Mesendoderm (in vitro differentiated cells): ENCODE results near the gene TFCP2L1.
"Not testable (repeated sequence)": the region's sequence is repeated elsewhere in the genome, so short reads cannot be mapped to it uniquely, and the experiment has no call there.

Experiments used
- DNase-seq: peaks from one replicate; pipeline ENCODE4 v3.0.0; 2013
- H2AK5ac ChIP-seq: 2 replicates; pipeline ENCODE4 v1.6.1; 2013; ENCODE audit warnings: low read length, inconsistent platforms
- H2BK120ac ChIP-seq: 2 replicates; pipeline ENCODE4 v1.6.1; 2013; ENCODE audit warnings: low read depth, mild to moderate bottlenecking, low read length, moderate library complexity, mixed read lengths
- H2BK15ac ChIP-seq: replicated peaks from 2 replicates; pipeline ENCODE4 v1.6.1; 2013; ENCODE audit warnings: low read depth, mild to moderate bottlenecking, moderate library complexity
- H2BK5ac ChIP-seq: 2 replicates; pipeline ENCODE4 v1.6.1; 2013; ENCODE audit warnings: low read length, inconsistent platforms
- H3K18ac ChIP-seq: 2 replicates; pipeline ENCODE4 v1.6.1; 2013; ENCODE audit warnings: mild to moderate bottlenecking, low read length, mixed read lengths
- H3K23ac ChIP-seq: one replicate; pipeline ENCODE4 v1.6.1; 2013; ENCODE audit warnings: low read length
- H3K27ac ChIP-seq: 2 replicates; pipeline ENCODE4 v1.5.1; 2013; ENCODE audit warnings: low read depth, mild to moderate bottlenecking, inconsistent platforms, low read length, moderate library complexity
- H3K27me3 ChIP-seq: 2 replicates; pipeline ENCODE4 v1.6.1; 2013; ENCODE audit warnings: low read length, control low read depth, mild to moderate bottlenecking, inconsistent platforms; ENCODE audit not compliant: insufficient read depth, poor library complexity
- H3K36me3 ChIP-seq: 2 replicates; pipeline ENCODE4 v1.6.1; 2013; ENCODE audit warnings: low read length, inconsistent platforms; ENCODE audit not compliant: control insufficient read depth, insufficient read depth
- H3K4ac ChIP-seq: one replicate; pipeline ENCODE4 v1.6.1; 2013; ENCODE audit warnings: low read depth, mild to moderate bottlenecking, low read length, moderate library complexity
- H3K4me1 ChIP-seq: 2 replicates; pipeline ENCODE4 v1.6.1; 2013; ENCODE audit warnings: low read depth, low read length, inconsistent platforms; ENCODE audit not compliant: control insufficient read depth
- H3K4me2 ChIP-seq: 2 replicates; pipeline ENCODE4 v1.6.1; 2013; ENCODE audit warnings: low read length
- H3K4me3 ChIP-seq: 2 replicates; pipeline ENCODE4 v1.5.1; 2013; ENCODE audit warnings: mild to moderate bottlenecking, low read length
- H3K56ac ChIP-seq: one replicate; pipeline ENCODE4 v1.6.1; 2013; ENCODE audit warnings: low read length
- H3K79me1 ChIP-seq: 2 replicates; pipeline ENCODE4 v1.6.1; 2013; ENCODE audit warnings: low read length, inconsistent platforms
- H3K79me2 ChIP-seq: 2 replicates; pipeline ENCODE4 v1.6.1; 2013; ENCODE audit warnings: mild to moderate bottlenecking, low read length; ENCODE audit not compliant: control insufficient read depth, insufficient read depth
- H3K9ac ChIP-seq: 2 replicates; pipeline ENCODE4 v1.6.1; 2013; ENCODE audit warnings: low read length, inconsistent platforms
- H4K5ac ChIP-seq: one replicate; pipeline ENCODE4 v1.6.1; 2013; ENCODE audit warnings: low read length
- H4K8ac ChIP-seq: one replicate; pipeline ENCODE4 v1.6.1; 2013; ENCODE audit warnings: low read depth, mild to moderate bottlenecking, control low read depth, low read length, moderate library complexity
- WGBS: extraction: QIAGEN DNeasy Blood & Tissue Kit; methylation state at CpG from one replicate; pipeline ENCODE4 v1.1.7; 2013; ENCODE audit warnings: low lambda C conversion rate, missing lambda C conversion rate; ENCODE audit not compliant: insufficient coverage; ENCODE audit errors: extremely low coverage; 5-methylcytosine and 5-hydroxymethylcytosine counted together

Gene TFCP2L1

GRCh38 chr2:121301190-121301589 lies 16.2 kb upstream of the TFCP2L1 start:
- not testable (repeated sequence) for H4K8ac ChIP-seq, H3K27ac ChIP-seq, H3K27me3 ChIP-seq, H3K79me2 ChIP-seq, H3K79me1 ChIP-seq, H3K9ac ChIP-seq, H3K18ac ChIP-seq, H2BK5ac ChIP-seq, H3K4ac ChIP-seq, H2BK120ac ChIP-seq, H3K56ac ChIP-seq, H3K23ac ChIP-seq, H3K4me1 ChIP-seq, H3K4me3 ChIP-seq, H2AK5ac ChIP-seq, H3K4me2 ChIP-seq, H4K5ac ChIP-seq, H3K36me3 ChIP-seq, H2BK15ac ChIP-seq, DNase-seq

GRCh38 chr2:121298476-121298875 lies 13.5 kb upstream of the TFCP2L1 start:
- Histone ChIP-seq H4K5ac (no peak overlapping the region), H3K4me1 (no peaks in the 10 kb centered on the region), H2BK15ac (no peak overlapping the region), H3K18ac (no peak overlapping the region), H3K4ac (no peak overlapping the region), H2AK5ac (no peak overlapping the region), H3K56ac (no peak overlapping the region), H3K79me2 (no peaks in the 10 kb centered on the region), H3K4me3 (no peak overlapping the region), H3K27me3 (no peaks in the 10 kb centered on the region), H2BK120ac (no peak overlapping the region), H3K4me2 (no peak overlapping the region), H3K27ac (no peak overlapping the region), H3K9ac (no peak overlapping the region), H2BK5ac (no peak overlapping the region), H3K23ac (no peak overlapping the region), H3K36me3 (no peaks in the 10 kb centered on the region), H3K79me1 (no peaks in the 10 kb centered on the region), H4K8ac (no peak overlapping the region)
- no peak for DNase-seq
- WGBS = no CpG with 5 or more reads among the region's 12 CpGs

- not testable (repeated sequence) for H3K27me3 ChIP-seq, H2BK120ac ChIP-seq, H3K4ac ChIP-seq, H3K56ac ChIP-seq, H3K4me1 ChIP-seq, H4K5ac ChIP-seq, H3K23ac ChIP-seq, H3K79me2 ChIP-seq, H3K18ac ChIP-seq, H3K36me3 ChIP-seq, H3K4me3 ChIP-seq, H2BK15ac ChIP-seq, H2AK5ac ChIP-seq, H3K79me1 ChIP-seq, H2BK5ac ChIP-seq, DNase-seq, H3K4me2 ChIP-seq, H4K8ac ChIP-seq, H3K27ac ChIP-seq, H3K9ac ChIP-seq
- no CpG with 5 or more reads among the region's 5 CpGs for WGBS
Observed at GRCh38 chr2:121297866-121298265, 12.9 kb upstream of the TFCP2L1 start.

GRCh38 chr2:121297217-121297830 lies 12.3 kb upstream of the TFCP2L1 start:
- no CpG with 5 or more reads among the region's 9 CpGs for WGBS
- Histone ChIP-seq H3K4me1 (no peaks in the 10 kb centered on the region), H3K36me3 (no peaks in the 10 kb centered on the region), H3K4ac (no peak overlapping the region), H3K79me2 (no peaks in the 10 kb centered on the region), H4K8ac (no peak overlapping the region), H3K4me2 (no peak overlapping the region), H4K5ac (no peak overlapping the region), H2BK120ac (no peak overlapping the region), H2AK5ac (no peak overlapping the region), H3K79me1 (no peaks in the 10 kb centered on the region), H2BK5ac (no peak overlapping the region), H3K23ac (no peak overlapping the region), H3K9ac (no peak overlapping the region), H3K27me3 (no peaks in the 10 kb centered on the region), H3K4me3 (no peak overlapping the region), H2BK15ac (no peak overlapping the region), H3K27ac (no peak overlapping the region), H3K18ac (no peak overlapping the region), H3K56ac (no peak overlapping the region)
- peak; percentile 57 for DNase-seq

GRCh38 chr2:121295911-121296650 lies 11.1 kb upstream of the TFCP2L1 start:
- Histone ChIP-seq H4K5ac (no peak overlapping the region), H2AK5ac (no peak overlapping the region), H3K4me2 (no peak overlapping the region), H3K36me3 (no peaks in the 10 kb centered on the region), H2BK15ac (no peak overlapping the region), H3K4me3 (no peak overlapping the region), H3K79me1 (no peaks in the 10 kb centered on the region), H3K23ac (no peak overlapping the region), H3K79me2 (no peaks in the 10 kb centered on the region), H3K4ac (no peak overlapping the region), H2BK120ac (no peak overlapping the region), H4K8ac (no peak overlapping the region), H2BK5ac (no peak overlapping the region), H3K56ac (no peak overlapping the region), H3K27ac (no peak overlapping the region), H3K18ac (no peak overlapping the region), H3K27me3 (no peaks in the 10 kb centered on the region), H3K9ac (no peak overlapping the region), H3K4me1 (no peaks in the 10 kb centered on the region)
- no peak for DNase-seq
- WGBS = no CpG with 5 or more reads among the region's 7 CpGs
